ENCODE measurements around the gene STAT5B.

Gene STAT5B

DNA sequence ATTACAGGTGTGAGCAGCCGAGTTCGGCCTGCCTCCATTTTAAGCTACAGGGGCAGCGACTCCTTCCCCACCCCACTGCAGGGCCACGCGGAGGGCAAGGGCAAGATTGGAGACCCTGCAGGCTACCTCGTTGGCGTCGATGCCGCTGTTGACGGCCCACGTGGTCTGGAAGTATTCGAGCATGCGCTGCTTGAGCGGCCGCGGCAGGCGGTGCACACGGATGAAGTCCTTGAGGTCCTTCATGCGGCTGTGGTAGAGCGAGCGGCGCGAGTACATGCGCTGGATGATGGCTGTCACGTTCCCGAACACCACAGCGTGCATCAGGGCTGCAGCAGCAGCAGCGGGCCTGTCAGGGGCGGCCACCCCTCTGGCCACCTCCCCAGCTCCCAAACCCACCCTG, 106.8 kb downstream of the STAT5B start:
- DNase-seq: no peak

DNA sequence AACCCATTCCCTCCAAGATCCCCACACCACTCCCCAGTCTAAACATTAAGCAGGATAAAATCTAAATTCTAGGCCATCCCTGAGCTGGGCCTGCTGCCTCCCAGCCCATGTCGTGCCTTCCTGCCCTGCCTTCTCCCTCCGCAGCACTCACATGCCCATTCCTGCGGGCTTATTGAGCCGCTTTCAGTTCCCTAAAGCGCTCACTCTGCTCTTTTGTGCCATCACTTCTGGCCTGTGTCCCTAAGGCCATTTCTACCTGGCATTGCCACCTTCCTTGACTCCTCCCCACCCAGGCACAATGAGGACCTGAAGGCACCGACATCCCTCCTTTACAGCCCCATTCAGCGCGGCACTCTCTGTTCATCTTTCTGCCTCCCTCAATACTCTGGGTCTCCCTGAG, 108.4 kb downstream of the STAT5B start:
- peak; percentile 58 for DNase-seq

DNA sequence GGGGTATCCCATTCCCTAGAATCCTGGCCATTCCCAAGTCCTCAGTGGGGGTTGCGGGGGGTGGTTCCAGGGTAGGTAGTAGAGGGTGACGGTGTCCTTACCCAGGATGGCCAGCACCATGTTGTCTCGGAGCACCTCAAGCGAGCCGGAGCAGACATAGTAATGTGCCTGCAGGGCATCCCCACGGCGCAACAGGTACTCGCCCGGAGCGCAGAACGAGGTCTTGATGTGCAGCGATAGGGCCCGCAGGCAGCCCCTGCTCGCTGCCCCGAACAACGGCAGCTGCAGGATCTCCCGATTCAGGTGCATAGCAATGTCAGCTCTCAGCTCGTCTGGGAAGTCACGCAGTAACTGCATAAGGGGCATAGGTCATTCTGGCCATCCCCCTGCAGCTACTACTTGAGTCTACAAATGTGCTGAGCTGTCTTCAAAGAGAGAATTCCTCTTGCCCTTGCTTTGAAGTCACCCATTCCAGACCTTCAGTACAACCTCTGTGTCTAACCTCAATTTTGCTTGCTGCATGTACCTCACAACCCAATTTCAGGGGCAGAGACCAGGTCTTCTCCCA, 109.9 kb downstream of the STAT5B start:
- DNase-seq: no peak

DNA sequence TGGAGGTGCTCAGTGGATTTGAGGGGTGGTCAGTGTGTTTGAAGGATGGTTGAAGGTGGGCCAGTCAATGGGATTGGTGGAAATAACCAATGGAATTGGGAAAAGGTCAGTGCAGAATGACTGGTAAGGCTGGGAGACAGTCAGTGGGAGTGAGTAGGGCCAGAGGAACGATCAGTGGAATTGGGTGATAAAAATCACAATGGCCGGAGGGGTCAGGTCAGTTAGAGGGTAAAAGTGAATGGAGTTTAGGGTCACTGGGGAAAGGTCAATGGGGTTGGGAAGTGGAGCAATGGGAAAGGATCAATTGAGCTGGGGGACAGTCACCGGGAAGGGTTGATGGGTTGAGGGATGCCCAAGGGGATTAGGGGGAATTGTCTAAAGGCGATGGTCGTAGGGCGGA, 110.4 kb downstream of the STAT5B start:
- DNase-seq: no peak

DNA sequence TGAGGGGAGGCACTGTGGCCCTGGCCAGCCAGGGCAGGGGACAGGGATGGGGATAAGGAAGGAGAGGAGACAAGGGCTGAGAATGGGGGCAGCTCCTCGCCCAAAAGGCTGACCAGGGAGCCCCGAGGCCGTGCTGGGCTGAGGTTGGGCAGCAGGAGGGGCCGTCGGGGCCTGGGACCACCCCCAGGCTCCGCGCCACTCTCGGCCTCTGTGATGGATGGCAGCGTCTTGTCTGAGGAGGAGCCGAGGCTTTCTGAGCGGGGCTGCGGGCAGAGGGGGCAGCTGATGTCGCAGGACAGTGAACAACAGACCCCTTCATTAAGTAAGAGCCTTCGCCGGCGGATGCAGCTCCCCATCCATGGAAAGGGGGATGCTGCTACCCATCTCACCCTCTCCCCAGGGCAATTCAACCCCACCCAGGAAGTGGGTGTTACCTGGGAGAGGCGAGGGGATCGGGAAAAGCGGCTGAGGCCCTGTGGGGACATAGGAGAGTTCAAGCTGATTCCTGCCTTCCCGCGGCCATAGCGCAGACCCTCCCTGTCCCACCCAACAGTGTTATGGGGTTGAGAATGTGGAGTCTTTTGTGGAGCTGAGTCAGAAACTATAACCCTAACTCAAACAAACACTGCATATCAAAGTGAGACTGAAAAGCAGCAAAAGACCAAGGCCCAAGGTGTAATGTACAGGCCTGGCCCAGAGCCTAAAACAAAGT, 112.3 kb downstream of the STAT5B start:
- no peak for DNase-seq

DNA sequence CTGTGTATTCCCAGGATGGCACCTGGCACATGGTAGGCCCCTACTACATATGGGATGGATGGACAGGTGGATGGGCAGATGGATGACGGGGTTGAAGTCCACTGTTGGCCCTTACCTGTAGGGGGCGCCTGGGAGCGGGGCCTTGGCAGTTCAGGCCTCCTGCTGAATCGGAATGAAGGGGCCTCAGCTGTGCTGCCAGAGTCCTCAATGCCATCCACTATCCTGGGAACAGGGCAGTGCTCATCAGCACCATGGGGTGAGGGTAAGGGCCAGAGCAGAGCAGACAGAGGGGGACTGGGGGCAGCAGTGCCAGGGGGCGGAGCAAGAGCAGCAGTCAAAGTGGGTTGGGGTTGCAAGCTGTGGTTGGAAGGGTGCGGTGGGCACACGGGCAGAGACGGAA, 113.1 kb downstream of the STAT5B start:
- peak; percentile 31 for DNase-seq

DNA sequence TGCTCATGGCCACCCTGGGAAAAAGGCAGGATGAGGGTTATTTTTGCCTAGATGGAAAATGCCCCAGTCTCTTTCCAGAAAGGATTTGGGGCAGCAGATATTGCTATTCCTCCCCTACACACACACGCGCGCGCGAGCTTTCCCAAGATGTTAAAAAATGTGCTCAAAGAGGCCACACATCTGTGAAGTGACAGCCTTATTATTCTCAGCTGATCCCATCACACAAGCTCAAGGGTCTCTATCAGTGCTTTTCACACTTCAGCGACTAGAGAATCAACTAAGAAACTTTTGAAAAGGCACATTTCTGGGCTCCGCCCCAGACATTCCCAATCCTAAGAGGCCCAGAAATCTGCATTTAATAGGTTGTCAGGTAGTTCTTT, 115.7 kb downstream of the STAT5B start:
- no peak for DNase-seq

DNA sequence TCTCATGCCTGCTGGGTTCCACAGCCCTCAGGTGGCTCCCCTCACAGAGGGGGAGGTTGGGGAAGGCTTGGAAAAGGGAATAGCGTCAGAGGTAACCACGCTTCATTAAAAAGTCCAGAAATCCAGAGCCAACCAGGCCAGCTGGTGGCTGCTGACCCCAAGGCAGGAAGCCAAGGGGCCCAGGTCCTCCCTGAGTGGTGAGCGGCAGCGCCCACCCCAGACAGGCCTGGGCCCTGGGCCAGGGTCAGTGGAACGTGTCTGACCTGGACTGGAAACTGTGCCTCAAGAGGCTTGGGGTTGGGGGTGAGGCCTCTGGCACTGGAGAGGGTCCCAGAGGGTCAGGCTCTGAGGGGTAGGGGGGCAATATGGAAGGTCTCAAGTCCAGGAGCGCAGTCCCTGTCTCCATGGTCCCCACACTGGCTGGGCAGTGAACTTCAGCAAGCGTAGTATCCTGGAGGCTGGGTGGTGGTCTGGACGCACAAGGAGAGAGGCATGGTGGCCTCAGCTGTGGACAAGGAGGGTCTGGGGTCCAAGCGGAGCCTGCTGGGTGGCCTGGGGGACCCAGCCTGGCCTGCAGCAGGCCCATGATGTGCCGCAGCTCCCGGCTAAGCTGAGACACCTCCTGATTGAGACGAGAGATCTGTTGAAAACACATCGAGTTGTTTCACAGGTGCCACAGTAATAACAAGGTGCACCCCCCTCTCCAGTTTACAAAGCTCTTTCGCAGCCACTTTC, 116.2 kb downstream of the STAT5B start:
- DNase-seq: no peak

DNA sequence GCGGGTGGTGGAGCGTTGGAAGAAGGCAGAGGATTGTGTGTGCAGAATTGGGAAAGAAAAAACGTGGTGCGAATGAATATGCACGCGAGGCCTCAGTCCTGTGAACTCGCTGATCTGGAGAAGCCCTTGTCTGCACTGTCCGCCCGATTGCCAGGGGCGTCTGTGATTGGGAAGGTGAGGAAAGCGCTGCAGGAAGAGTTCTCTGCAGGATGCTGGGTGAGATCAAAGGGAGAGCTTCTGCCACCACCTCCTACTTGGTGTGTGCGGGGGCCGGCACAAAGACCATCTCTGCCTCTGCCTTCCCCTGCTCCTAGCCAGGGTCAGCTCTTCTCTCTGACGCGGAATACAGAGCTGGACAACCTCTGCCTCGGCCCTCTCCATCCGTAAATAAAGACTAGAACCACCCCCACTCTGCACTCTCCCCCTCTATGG, 120.6 kb downstream of the STAT5B start:
- no peak for DNase-seq

DNA sequence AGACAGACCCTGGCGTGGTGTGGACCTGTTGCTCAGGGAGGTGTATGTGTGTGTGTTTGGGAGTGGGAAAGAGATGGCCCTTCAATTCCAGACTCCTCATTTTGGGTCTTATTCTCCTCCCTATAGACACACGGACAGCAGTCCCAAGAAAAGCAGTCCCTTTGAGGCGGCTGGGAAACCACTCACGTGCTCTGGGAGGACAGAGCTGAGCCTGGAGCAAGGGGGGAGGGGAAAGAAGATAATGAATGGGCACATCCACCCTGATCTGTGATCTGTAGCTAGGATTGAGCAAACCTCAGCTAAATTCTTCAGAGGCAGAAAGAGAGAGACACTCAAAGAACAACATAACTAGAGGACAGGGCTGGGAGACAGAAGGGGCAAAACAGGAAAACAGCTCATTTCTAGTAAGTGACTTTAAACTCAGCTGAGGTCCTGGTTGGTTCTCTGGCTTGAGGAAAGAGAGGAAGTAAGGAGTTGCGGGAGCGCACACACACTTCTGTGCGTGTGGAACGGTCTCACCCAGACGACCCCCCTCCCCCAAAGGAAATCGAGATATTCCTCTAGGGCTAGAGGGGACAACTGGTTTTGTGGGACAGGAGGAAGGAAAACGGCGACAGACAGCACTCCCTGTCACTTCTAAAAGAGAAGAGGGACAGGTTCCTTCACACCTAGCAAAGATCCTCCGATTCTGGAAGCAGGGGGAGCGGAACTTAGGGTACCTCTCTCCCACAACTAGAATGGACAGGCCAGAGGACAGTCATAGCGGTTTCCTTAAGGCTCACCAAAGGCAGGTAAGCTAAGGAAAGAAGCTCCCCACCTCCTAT, 122.1 kb downstream of the STAT5B start:
- DNase-seq: peak; percentile 44
